ENCODE results near the gene ALX3.

DNA sequence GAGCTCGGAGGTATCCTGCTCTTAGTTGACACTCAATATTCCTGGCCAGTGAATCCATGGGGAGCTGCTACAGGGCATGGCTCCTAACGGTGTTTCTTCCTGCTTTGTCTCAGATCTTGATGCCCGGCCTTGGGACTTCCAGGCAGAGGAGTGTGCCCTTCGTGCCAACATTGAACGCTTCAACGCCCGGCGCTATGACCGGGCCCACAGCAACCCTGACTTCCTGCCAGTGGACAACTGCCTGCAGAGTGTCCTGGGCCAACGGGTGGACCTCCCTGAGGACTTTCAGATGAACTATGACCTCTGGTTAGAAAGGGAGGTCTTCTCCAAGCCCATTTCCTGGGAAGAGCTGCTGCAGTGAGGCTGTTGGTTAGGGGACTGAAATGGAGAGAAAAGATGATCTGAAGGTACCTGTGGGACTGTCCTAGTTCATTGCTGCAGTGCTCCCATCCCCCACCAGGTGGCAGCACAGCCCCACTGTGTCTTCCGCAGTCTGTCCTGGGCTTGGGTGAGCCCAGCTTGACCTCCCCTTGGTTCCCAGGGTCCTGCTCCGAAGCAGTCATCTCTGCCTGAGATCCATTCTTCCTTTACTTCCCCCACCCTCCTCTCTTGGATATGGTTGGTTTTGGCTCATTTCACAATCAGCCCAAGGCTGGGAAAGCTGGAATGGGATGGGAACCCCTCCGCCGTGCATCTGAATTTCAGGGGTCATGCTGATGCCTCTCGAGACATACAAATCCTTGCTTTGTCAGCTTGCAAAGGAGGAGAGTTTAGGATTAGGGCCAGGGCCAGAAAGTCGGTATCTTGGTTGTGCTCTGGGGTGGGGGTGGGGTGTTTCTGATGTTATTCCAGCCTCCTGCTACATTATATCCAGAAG is 16.7 kb downstream of the ALX3 start:
- TF ChIP-seq, protein P1, sequence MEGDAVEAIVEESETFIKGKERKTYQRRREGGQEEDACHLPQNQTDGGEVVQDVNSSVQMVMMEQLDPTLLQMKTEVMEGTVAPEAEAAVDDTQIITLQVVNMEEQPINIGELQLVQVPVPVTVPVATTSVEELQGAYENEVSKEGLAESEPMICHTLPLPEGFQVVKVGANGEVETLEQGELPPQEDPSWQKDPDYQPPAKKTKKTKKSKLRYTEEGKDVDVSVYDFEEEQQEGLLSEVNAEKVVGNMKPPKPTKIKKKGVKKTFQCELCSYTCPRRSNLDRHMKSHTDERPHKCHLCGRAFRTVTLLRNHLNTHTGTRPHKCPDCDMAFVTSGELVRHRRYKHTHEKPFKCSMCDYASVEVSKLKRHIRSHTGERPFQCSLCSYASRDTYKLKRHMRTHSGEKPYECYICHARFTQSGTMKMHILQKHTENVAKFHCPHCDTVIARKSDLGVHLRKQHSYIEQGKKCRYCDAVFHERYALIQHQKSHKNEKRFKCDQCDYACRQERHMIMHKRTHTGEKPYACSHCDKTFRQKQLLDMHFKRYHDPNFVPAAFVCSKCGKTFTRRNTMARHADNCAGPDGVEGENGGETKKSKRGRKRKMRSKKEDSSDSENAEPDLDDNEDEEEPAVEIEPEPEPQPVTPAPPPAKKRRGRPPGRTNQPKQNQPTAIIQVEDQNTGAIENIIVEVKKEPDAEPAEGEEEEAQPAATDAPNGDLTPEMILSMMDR (IDR thresholded peaks at IDR 0.05; ENCODE audit: low read depth, low read length), result peak; percentile 91
- TF ChIP-seq POLR2A (IDR thresholded peaks at IDR 0.05; ENCODE audit: extremely low read depth, insufficient read length), result no peak
